GM12872 (cell line): ENCODE measurements around the gene QKI.

ENCODE experiments used
- TF ChIP-seq, protein P1 (sequence below): IDR thresholded peaks from 3 replicates; pipeline ENCODE4 v1.5.1; 2011; ENCODE audit warnings: low read depth, mild to moderate bottlenecking, low read length, moderate library complexity; ENCODE audit not compliant: insufficient read depth

The QKI gene

DNA sequence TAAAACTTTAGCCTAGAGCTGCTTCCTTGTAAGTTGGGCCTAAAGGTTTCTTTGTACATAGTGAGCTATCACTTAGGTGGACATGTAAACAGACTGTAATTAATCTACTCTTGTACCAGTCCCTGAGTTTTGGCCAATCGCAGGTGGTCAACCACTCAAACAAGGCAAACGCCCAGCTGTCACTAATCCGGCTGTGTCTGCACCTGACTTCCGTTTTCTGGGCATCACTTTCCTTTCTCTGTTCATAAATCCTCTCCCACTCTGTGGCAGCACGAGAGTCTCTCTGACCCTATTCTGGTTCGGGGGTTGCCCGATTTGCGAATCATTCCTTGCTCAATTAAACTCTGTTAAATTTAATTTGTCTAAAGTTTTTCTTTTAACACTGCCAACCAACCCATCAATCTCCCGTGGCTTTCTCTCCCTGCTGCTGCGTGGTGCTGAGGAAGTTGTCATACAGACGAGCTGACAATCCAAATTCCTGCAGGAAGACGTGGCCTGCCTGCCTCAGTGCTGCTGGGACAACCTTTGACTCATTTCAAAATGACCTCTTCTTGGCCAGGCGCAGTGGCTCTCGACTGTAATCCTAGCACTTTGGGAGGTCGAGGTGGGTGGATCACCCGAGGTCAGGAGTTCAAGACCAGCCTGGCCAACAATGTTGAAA is 206.3 kb downstream of the QKI start:
- TF ChIP-seq, protein P1, sequence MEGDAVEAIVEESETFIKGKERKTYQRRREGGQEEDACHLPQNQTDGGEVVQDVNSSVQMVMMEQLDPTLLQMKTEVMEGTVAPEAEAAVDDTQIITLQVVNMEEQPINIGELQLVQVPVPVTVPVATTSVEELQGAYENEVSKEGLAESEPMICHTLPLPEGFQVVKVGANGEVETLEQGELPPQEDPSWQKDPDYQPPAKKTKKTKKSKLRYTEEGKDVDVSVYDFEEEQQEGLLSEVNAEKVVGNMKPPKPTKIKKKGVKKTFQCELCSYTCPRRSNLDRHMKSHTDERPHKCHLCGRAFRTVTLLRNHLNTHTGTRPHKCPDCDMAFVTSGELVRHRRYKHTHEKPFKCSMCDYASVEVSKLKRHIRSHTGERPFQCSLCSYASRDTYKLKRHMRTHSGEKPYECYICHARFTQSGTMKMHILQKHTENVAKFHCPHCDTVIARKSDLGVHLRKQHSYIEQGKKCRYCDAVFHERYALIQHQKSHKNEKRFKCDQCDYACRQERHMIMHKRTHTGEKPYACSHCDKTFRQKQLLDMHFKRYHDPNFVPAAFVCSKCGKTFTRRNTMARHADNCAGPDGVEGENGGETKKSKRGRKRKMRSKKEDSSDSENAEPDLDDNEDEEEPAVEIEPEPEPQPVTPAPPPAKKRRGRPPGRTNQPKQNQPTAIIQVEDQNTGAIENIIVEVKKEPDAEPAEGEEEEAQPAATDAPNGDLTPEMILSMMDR, result no peak

DNA sequence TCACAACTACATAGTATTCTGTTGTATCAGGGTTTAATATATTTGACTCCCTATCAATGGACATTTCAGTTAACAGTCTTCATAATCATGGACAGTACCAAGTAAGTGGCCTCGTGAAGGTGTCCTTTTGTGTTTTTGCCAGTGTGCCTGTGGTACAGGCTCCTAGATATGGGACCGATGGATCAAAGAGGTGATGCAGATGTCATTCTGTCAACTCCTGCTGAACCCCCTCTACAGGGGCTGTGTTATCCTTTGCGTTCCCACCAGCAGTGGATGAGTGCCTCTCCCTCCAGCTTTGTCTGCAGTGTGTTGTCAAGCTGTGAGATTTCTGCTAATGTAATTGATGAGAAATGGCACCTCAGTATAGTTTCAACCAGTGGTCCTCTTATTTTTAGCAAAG is 210.7 kb downstream of the QKI start:
- TF ChIP-seq, protein P1, result no peak

DNA sequence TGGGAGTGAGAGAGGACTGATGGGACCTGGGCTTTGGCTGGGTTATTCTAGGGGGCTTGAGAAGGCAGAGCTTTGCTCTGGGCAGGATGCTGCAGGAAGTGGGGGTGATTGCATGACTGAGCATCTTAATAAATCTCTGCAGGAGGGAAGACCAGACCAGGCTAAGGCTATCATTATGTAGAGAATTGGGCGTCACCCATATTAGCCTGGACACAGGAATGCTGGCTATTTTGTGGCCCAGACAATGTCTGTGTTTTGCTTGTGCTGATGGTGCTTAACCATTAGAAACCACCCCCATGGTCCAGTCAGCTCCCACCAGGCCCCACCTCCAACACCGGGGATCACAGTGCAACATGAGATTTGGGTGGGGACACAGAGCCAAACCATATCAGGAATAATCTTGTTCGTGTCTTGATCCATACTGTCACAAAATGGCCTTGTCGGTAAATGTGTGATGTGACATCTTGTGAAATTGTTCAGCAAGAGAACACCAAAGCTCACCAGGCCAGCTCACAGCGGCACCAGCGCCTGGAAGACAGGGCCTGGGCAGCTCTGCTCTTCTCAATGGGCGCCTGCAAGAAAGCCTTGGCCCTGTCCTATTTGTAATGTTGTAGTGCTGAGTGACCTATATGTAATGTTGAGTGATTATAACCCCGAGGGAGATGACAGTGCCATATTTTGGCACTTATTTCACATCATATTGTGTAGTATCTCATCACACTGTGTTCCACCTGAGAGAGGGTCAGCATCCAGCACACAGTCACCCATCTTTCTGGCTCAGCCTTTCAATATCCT is 211.8 kb downstream of the QKI start:
- TF ChIP-seq, protein P1, result no peak

DNA sequence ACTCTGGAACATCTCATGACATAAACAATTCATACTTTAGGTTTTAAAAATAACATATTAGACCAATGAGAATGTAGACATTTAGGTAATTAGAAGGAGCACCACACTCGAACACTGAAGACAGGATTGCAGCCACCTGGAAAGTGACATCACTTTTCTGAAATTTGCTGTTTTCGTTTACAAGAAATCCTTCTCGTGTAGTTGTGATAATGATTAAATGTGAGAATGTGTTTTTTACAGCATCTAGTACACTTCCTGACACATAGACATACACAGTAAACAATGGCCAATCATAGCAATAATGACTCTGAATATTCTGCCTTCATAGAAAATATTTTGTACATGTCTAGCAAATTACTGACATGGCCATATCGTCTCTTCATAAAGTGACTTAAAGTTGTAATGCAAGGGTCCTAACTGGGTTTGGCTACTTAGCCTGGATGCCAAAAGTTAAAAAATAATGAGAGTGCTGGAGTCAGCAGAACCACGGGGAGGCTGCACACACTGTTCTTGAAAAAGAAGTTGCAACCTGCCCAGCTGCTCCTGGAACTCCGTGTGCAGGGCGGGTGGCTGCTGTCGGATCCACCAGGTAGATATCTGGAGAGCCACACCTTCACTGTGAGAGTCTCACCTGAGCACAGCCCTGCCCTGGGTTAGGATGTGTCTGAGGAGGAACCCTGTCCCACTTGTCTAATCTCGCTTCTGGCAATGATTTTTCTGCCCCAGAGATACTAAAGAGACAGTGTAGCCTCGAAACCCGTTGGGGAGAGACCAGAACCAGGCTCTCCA is 212.9 kb downstream of the QKI start:
- TF ChIP-seq, protein P1, result no peak
